ENCODE data around the gene NFIC. TPM values are rescaled to one million over a fixed set of nuclear protein-coding genes. Genes with fewer than 3 reads are reported as not detected.
"Not testable (repeated sequence)": the region's sequence is repeated elsewhere in the genome, so short reads cannot be mapped to it uniquely, and the experiment has no call there.

The NFIC gene
- polyA plus RNA-seq, 4 donors, result 20.9 to 25.5 (median 25.1) TPM

DNA sequence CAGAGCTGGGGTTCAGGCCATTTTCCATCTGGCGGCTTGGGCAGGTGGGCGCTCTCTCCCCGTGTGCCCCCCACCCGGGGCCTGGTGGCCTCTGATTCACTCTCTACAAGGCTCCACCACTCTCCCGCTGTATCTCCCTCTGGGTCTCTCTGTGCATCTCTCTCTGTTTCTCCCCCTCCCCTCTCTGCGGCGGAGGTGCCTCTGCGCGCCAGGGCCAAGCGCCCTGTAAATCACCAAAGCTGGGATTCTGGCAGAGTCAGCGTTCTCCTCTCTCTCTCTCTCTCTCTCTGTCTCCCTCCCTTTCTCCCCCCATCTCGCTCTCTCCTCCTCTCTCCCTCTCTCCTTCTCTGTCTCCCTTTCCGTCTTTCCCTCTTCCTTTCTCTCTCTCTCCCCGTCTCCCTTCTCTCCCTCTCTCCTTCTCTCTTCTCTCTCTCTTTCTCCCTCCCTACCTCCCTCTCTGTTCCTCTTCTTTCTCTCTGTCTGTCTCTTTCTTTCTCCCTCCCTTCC, 3.9 kb downstream of the NFIC start:
- no peak for DNase-seq (ENCODE audit: low read depth in 4 of 4, low spot score in 3 of 4)

DNA sequence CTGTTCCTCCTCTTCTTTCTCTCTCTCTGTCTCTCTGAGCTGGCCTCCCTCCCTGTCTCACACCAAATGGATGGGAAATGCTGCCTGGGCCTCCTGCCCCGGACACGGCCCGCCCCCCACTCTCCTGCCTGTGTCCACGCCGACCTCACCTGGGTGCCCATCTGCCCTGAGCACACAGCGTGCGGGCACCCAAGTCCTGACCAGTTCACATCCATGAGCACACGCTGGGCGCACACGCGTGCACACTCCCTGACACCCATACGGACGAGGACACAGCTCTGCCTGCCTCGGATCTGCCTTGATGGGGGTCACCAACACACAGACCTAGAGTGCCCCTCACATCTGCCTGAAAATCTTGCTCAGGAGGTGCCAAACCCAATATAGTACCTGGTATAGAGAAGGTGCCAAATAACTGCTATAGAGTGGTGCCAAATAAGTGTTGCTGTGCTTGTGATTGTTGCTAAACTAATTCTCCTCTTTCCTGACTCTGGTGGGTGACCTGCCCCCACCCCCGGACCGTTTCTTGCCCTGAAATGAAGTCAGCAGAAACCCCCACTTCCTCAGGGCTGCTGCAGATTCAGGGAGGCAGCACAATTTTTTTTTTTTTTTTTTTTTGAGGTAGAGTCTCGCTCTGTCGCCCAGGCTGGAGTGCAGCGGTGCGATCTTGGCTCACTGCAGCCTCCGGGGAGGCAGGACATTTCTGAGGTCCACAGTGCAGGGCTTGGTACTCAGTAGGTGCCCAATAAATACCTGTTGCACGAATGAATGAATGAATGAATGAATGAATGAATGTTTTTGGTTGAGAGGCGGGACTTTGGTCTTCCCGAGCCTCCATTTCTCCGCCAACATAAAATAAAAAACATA, 4.6 kb downstream of the NFIC start:
- DNase-seq (ENCODE audit: low read depth in 4 of 4, low spot score in 3 of 4), result no peak

DNA sequence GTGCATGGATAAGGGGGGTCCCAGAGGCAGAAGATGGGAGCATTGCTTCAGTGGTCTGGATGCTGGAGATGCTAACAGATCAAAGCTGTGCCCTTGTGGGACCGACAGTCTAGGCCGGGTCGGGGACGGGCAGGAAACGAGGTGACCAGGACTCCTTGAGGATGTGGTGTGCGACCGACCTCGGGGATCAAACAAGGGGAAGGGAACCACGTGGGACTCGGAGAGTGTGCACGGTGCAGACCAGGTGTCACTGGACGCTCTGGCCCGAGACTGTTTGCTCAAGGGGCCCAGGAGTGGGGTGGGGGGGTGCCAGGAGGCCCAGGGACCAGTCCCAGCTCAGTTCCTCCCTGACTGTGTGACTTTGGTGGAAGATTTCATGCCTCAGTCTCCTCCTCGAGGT, 6.0 kb downstream of the NFIC start:
- DNase-seq (ENCODE audit: low read depth in 4 of 4, low spot score in 3 of 4), result no peak

DNA sequence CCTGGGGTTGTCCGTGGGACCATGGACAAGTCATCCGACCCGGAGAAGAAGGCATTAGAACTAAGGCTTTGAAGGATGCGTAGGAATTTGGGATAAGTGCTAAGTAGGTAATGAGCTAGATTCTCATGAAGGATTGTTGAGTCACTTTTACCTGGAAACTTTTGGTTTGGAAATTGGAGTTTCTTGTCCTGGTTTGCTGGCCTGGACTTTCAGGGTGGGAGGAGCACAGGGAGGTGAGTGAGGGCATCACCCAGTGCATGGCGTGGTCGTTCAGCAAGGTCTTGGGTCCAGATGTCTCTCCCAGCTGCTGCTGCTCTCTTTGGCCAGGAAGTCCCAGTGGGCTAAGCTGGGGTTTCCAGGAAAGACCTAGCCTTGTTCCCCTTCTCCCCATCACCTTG, 7.6 kb downstream of the NFIC start:
- DNase-seq (ENCODE audit: low read depth in 4 of 4, low spot score in 3 of 4), result no peak

DNA sequence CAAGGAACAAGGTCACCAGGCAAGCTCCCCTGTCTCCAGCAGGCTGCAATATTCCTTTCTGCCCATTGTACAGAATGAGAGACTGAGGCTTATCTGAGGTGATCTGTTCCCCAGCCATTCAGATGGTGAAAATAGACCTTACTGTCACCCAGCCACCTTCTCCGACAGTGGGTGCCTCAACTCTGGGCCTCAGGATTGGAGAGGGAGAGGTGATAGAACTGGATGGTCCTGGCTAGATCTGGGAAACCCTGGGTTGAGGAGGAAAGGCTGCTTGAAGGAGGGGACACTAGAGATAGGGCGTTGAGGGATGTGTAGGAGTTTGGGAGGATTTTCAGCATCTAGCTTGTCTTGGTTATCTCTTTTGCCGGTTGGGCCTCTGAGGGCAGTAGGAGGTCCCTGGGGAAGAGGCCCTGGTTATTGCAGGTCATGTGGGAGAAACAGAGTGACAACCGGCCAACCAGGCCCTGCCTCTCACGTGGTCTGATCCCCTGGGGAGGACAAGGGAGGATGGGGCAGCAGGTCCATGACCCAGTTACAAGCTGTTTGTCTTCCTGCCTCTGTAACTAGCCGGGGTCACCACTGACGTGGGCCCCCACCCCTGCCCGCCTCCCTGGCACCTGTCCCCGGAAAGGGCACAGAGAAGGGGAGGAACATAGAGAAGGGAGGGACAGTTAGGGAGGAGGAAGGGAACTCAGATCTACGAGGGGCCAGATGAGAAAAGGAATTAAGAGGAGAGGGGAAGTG, 8.2 kb downstream of the NFIC start:
- DNase-seq (ENCODE audit: low read depth in 4 of 4, low spot score in 3 of 4), result no peak

DNA sequence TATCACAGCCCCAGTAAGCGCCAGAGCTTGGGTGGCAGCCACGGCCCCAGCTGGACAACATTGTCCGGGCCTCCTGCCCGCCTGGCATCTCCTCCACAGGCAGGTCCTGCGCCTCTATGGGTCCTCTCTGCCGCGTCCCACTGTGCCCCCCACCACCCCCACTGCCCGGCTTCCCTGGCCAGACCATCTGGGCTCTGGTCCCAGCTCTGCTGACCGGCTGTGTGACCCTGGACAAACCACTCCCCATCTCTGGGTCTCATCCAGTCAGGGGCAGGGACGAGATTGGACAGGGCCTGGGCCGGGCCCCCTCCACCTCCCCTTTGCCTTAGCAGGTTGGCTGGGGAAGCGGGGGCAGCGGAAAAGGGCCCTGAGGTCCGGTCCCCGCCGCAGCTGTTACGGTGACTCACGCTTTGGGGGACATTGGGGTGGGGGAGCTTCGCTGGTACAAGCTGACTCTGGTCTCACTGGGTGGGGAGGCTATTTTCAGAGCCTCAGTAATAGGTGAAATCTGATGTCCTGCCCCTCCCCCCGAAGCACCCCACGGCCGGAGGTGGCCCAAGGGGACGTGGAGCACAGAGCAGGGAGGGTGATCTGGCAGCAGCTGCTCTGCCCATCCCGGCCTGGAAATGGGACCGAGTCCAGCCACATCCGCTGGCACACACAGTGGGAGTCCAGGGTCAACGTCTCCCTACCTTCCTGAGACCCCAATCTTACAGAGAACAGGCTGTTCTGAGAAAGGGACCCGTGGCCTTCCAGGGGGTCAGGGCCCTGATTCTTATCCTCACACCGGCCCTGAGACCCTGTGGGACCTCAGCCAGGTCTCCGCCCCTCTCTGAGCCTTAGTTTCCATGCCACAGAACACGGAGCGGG, 9.1 kb downstream of the NFIC start:
- DNase-seq (ENCODE audit: low read depth in 4 of 4, low spot score in 3 of 4), result no peak

DNA sequence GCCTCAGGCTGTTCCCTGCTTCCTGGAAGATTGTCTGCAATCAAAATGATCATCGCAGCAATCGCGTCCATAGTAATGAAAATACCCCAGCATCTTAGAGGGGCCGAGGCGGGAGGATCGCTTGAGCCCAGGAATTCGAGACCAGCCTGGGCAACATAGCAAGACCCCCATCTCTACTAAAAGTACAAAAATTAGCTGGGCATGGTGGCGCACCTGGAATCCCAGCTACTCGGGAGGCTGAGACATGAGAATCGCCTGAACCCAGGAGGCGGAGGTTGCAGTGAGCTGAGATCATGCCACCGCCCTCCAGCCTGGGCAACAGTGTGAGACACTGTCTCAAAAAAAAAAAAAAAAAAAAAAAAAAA, 9.7 kb downstream of the NFIC start:
- DNase-seq (ENCODE audit: low read depth in 4 of 4, low spot score in 3 of 4), result not testable (repeated sequence)

DNA sequence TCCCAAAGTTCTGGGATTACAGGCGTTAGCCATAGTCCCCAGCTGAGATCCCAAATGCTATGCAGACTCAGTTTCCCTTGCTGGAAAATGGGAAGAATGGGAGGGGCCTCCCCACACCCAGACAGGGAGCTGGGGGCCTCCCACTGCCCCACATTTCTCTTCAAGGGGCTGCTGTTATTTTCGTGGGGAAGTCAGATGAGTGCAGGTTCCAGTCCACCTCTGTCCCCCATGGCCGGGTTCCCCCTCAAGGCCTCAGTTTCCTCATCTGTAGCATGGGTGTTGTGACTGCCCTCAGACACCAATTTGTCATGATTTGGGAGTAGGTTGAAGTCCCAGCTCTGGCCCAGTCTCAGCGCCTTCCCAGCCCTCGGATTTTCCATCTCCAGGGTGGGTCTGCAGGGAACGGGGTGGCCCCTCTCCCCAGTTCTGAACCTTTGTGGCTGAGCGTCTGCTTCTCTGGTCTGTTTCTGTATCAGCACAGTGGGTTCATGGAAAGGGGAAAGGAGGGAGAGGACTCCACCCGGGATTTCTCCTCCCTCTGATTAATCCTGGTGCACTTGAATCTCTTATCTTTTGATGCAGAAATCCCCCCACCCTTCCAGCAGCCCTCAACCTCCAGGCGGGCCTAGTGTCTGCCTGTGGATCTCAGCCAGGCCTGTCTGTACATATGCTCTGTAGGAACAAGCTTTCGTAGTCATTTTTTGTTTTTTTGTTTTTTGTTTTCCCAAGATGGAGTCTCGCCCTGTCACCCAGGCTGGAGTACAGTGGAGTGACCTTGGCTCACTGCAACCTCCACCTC, 12.2 kb downstream of the NFIC start:
- no peak for DNase-seq (ENCODE audit: low read depth in 4 of 4, low spot score in 3 of 4)

DNA sequence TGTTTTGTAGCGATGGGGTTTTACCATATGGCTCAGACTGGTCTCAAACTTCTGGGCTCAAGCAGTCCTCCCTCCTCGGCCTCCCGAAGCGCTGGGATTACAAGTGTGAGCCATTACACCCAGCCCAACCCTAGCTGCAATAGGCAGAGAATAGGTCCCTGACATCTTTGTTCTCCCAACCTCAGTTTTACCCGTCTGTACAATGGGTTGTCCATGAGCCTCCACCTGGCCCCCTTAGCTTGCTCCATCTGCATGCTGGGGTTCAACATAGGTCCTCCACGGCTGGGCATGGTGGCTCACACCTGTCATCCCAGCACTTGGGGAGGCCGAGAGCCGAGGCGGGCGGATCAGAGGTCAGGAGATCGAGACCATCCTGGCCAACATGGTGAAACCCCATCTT, 14.4 kb downstream of the NFIC start:
- no peak for DNase-seq (ENCODE audit: low read depth in 4 of 4, low spot score in 3 of 4)

DNA sequence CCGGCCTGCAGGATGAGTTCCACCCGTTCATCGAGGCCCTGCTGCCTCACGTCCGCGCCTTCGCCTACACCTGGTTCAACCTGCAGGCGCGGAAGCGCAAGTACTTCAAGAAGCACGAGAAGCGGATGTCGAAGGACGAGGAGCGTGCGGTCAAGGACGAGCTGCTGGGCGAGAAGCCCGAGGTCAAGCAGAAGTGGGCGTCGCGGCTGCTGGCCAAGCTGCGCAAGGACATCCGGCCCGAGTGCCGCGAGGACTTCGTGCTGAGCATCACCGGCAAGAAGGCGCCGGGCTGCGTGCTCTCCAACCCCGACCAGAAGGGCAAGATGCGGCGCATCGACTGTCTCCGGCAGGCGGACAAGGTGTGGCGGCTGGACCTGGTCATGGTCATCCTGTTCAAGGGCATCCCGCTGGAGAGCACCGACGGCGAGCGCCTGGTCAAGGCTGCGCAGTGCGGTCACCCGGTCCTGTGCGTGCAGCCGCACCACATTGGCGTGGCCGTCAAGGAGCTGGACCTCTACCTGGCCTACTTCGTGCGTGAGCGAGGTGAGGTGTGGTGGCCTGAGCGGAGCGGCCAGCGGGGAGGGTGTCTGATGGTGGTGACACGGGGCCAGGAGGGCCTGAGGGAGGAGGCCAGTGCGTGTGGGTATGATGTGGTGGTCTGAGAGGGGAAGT, 15.5 kb downstream of the NFIC start:
- no peak for DNase-seq (ENCODE audit: low read depth in 4 of 4, low spot score in 3 of 4)

DNA sequence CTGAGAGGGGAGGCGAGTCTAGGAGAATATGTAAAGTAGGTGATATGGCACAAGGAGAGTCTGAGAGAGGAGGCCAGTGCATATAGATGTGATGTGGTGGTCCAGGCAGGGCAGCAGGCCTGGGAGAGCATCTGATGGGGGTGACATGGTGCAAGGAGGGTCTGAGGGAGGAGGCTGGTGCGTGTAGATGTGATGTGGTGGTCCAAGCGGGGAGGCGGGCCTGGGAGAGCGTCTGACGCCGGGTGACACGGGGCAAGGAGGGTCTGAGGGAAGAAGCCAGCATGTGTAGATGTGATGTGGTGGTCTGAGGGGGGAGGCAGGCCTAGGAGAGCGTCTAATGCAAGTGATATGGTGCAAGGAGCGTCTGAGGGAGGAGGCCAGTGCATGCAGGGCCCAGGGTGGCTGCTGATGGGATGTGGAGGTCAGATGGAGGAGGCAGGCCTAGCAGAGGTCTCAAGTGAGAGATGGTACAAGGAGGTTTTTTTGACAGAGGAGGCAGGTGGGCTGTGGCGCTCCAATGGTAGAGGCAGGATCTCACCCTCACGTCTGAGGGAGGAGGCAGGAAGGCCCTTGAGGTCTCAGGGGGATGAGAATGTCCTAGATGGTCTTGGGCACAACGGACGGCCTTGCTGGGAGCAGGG, 16.2 kb downstream of the NFIC start:
- DNase-seq (ENCODE audit: low read depth in 4 of 4, low spot score in 3 of 4), result no peak

DNA sequence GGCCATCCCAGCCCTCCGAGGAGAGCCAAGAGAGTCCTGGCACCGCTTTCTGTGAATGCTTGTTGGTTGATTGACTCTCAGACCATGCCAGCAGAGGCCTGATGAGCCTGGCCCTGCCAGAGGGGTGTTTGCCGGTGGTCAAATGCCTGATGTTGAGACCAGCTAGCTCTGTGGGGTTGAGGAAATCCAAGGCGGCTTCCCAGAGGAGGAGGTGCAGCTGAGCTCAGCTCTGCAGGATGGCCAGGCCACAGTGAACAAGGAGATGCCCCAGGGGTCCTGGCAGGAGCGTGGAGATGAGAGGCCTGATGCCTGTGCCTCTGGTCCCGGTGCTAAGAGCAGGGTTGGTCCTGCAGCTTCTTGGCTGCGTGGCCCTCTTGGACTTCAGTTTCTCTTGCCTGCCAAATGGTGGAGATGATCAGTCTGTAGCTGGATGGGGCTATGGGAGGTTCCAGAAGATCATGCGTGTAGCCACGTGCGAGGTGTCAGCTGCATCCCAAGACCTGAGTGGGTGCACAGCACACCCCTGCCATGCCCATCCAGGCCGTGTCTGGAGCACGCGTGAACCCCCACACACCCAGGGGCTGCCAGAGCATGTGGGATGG, 16.8 kb downstream of the NFIC start:
- no peak for DNase-seq (ENCODE audit: low read depth in 4 of 4, low spot score in 3 of 4)

DNA sequence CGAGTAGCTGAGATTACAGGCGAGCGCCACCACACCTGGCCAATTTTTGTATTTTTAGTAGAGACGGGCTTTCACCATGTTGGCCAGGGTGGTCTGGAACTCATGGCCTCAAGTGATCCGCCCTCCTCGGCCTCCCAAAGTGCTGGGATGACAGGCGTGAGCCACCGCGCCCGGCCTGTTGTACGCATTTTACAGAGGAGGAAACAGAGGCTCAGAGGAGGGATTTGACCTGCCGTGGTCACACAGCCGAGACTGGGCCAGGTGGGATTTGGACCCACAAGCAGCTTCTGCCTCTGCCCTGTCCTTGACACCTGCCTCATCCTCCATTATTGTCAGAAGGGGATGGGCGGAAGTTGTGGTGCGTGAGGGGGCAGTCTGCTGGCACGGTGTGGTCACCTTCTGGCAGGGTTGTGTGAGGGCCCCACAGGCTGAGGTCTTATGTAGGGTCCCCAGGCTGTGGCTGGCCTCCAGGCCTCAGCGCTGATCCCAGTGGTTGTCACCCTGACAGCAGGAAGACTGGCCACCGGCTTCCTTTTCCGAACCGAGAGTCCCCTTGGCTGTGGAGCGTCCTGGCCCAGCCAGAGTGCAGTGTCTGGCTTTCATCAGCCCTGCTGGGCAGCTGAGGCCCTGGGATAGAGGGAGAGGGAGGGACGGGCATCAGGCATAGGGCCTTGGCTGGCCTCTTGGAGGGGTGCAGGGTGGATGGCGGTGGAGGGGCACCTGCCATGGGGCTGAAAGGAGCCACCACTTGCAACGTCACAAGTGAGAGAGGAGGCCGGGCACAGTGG, 20.3 kb downstream of the NFIC start:
- DNase-seq (ENCODE audit: low read depth in 4 of 4, low spot score in 3 of 4), result no peak

DNA sequence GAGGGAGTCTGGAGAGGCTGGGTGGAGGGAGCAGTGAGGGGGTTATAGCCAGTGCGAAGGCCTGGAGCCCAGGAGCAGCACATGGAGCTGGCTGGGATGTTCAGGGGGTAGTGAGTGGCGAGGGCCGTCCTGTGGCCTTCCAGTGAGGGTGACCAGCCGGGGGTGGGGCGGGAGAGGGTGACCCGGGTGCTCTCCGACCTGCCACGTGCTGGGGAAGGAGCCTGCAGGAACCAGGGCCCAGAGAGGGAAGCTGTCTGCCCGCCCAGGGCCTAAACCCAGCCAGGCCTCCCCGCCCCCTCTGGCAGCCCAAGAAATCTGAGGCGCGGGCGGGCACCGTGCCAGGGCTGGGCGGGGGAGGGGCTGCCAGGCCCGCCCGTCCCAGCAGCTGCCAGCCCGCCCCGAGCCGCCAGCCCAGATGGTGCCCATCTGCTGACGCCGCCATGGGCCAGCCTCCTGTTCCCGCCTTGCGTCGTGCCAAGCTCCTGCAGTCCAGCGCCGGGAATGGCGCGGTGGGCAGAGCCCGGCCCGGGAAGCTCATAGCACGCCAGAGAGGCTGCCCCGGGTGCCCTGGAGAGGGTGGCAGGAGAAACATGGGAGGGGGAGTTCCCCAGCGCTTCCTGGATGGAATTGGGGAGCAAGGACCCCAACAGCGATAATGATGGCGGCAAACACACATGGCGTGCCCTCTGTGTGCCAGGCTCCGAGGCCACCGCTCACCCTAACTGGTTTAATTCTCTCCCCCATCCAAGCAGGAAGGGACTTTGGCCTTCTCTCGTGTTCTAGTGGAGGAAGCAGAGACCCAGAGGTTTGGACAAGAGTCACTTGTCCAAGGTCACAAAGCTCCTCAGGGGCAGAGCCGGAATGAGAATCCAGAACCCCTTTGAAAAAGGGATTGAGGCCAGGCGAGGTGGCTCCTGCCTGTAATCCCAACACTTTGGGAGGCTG, 21.5 kb downstream of the NFIC start:
- DNase-seq (ENCODE audit: low read depth in 4 of 4, low spot score in 3 of 4), result no peak

DNA sequence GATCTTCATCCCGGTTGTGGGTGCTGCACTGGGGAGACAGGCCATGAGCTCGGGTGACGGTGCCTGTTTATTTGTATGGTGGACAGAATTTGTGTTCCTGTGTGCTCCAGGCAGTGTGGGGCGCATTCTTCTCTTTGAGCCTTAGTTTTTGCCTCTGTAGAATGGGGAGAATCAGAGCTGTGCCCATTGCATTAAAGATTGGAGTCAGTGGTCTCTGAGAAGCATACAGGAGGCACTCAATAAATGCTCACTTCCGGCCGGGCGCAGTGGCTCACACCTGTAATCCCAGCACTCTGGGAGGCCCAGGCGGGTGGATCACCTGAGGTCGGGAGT, 23.0 kb downstream of the NFIC start:
- DNase-seq (ENCODE audit: low read depth in 4 of 4, low spot score in 3 of 4), result no peak

DNA sequence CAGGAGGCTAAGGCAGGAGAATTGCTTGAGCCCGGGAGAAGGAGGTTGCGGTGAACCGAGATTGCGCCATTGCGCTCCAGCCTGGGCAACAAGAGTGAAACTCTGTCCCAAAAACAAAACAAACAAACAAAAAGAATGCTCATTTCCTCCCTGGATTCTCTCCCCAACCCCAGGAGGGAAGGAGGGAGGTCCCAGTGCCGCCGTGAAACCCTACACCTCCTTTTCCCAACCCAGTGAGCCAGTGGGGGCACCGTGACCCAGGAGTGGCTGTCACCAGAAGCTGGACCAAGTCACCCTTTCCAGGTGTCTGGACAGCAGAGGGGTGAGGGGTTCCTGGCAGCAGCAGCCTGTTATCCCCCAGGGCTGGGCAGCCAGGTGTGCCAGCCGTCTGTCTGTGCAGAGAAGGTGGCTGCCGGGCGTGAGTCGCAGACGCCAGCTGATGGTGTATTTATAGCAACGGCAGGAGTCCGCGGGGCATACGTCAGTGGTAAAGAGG, 23.5 kb downstream of the NFIC start:
- no peak for DNase-seq (ENCODE audit: low read depth in 4 of 4, low spot score in 3 of 4)

DNA sequence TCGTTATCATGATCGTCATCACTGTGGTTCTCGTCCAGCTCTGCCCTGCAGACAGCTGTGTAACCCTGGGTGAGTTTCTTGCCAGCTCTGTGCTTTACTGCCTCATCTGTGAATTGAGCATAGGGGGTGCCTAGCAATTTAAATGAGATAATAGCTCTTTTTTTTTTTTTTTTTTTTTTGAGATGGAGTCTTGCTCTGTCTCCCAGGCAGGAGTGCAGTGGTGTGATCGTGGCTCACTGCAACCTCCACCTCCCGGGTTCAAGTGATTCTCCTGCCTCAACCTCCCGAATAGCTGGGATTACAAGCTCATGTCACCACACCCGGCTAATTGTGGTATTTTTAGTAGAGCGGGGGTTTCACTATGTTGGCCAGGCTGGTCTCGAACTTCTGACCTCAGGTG, 25.5 kb downstream of the NFIC start:
- DNase-seq (ENCODE audit: low read depth in 4 of 4, low spot score in 3 of 4), result not testable (repeated sequence)
